Endothelial cell of umbilical vein (primary cell): Measurements from ENCODE around the gene PIK3R1. TPM values are rescaled to one million over a fixed set of nuclear protein-coding genes. Genes with fewer than 3 reads are reported as not detected.

Source experiments
- BruUV-seq: library from RNA; stranded (reverse); fragments of 400-500 nt; replicated peaks from 2 replicates; lab custom pipeline; 2021; lab: Mats Ljungman, UMichigan
- CTCF ChIA-PET: fragments of 300-600, 350-600 bp; sonication (Branson Sonifier 250); formaldehyde crosslinking; loops from one replicate; lab custom pipeline; 2021; ENCODE audit warnings: antibody characterized with exemption, inconsistent platforms; lab: Charles Lee
- POLR2A ChIA-PET: fragments of 300-600, 350-600 bp; sonication (Branson Sonifier 250); formaldehyde crosslinking; loops from one replicate; lab custom pipeline; 2021; ENCODE audit warnings: antibody characterized with exemption, inconsistent platforms; lab: Charles Lee
- DNase-seq: peaks from one replicate; pipeline ENCODE4 v3.0.0-alpha.2; 2011; ENCODE audit warnings: low read depth, low spot score
- FAIRE-seq: peaks from 2 replicates; lab custom pipeline; 2011; peaks lifted over from hg19 to GRCh38; lab: Jason Lieb, UNC
- H2AFZ ChIP-seq: 2 replicates; pipeline ENCODE4 v1.6.0; 2012; ENCODE audit warnings: low read depth, low read length, control low read depth, inconsistent platforms
- H3K27ac ChIP-seq: 2 replicates; pipeline ENCODE4 v1.5.1; 2011; ENCODE audit warnings: low read depth, mild to moderate bottlenecking, control low read depth, low read length, moderate library complexity; ENCODE audit not compliant: insufficient read depth
- H3K27me3 ChIP-seq, 2 experiments: 2 replicates each; pipeline versions ENCODE4 v1.6.0 to v1.6.1; 2011; ENCODE audit warnings: low read length in 2 of 2, mixed read lengths in 1 of 2; ENCODE audit not compliant: control insufficient read depth in 2 of 2, insufficient read depth in 2 of 2
- H3K36me3 ChIP-seq, 2 experiments: 2 replicates in 1 of 2; 3 replicates in 1 of 2; pipeline ENCODE4 v1.5.1; 2011; ENCODE audit warnings: low read length in 2 of 2, mild to moderate bottlenecking in 1 of 2, moderate library complexity in 1 of 2; ENCODE audit not compliant: control insufficient read depth in 2 of 2, insufficient read depth in 2 of 2; ENCODE audit errors: extremely low read depth in 1 of 2
- H3K4me1 ChIP-seq: 3 replicates; pipeline ENCODE4 v1.5.1; 2011; ENCODE audit warnings: mild to moderate bottlenecking, low read length; ENCODE audit not compliant: control insufficient read depth, insufficient read depth; ENCODE audit errors: extremely low read depth
- H3K4me2 ChIP-seq: 2 replicates; pipeline ENCODE4 v1.6.1; 2011; ENCODE audit warnings: low read length, control low read depth, mixed read lengths; ENCODE audit not compliant: insufficient read depth
- H3K4me3 ChIP-seq, 3 experiments: fragments of 200-600 bp in 1 of 3; sonication (generic), shearing (Covaris generic) in 1 of 3; replicated peaks in 1 of 3; 2 replicates each; pipeline ENCODE4 v1.5.1; 2011 to 2016; ENCODE audit warnings: control low read depth in 3 of 3, low read length in 3 of 3, mild to moderate bottlenecking in 2 of 3, inconsistent platforms in 1 of 3, low read depth in 1 of 3, moderate library complexity in 1 of 3; ENCODE audit not compliant: insufficient read depth in 1 of 3
- H3K79me2 ChIP-seq: 2 replicates; pipeline ENCODE4 v1.6.0; 2012; ENCODE audit warnings: low read length, inconsistent platforms; ENCODE audit not compliant: control insufficient read depth, insufficient read depth
- H3K9ac ChIP-seq: replicated peaks from 2 replicates; pipeline ENCODE3; 2011; ENCODE audit warnings: low read length, control low read depth; ENCODE audit not compliant: insufficient read depth; ENCODE audit errors: extremely low read depth
- H3K9me1 ChIP-seq: replicated peaks from 3 replicates; pipeline ENCODE4 v1.6.0; 2011; ENCODE audit warnings: mild to moderate bottlenecking, low read length; ENCODE audit not compliant: control insufficient read depth, insufficient read depth; ENCODE audit errors: extremely low read depth
- H3K9me3 ChIP-seq: replicated peaks from 2 replicates; pipeline ENCODE4 v1.5.1; 2012; ENCODE audit warnings: low read length, inconsistent platforms; ENCODE audit not compliant: control insufficient read depth, insufficient read depth
- H4K20me1 ChIP-seq: replicated peaks from 2 replicates; pipeline ENCODE3; 2011; ENCODE audit warnings: mild to moderate bottlenecking, low read length; ENCODE audit not compliant: control insufficient read depth, insufficient read depth; ENCODE audit errors: extremely low read depth
- CTCF ChIP-seq, 2 donors: IDR thresholded peaks; 1 replicate in 1 of 2; 2 replicates in 1 of 2; pipeline ENCODE4 v1.5.1; 2011; ENCODE audit warnings: low read length in 2 of 2, mild to moderate bottlenecking in 2 of 2, moderate library complexity in 2 of 2, control low read depth in 1 of 2, inconsistent platforms in 1 of 2, low read depth in 1 of 2; ENCODE audit not compliant: insufficient read depth in 1 of 2; ENCODE audit errors: extremely low read depth in 1 of 2
- EZH2 ChIP-seq: IDR thresholded peaks from 2 replicates; pipeline ENCODE4 v1.6.1; 2012; ENCODE audit warnings: borderline replicate concordance, low read depth, mild to moderate bottlenecking, moderate library complexity, low read length, inconsistent platforms; ENCODE audit not compliant: severe bottlenecking
- FOS ChIP-seq: IDR thresholded peaks from 2 replicates; pipeline ENCODE4 v1.6.1; 2011; ENCODE audit warnings: mild to moderate bottlenecking, low read length, moderate library complexity, borderline replicate concordance; ENCODE audit not compliant: insufficient read depth
- GATA2 ChIP-seq: IDR thresholded peaks from 2 replicates; pipeline ENCODE4 v1.7.0; 2011; ENCODE audit warnings: low read depth, mild to moderate bottlenecking, moderate library complexity, mixed read lengths, low read length; ENCODE audit not compliant: insufficient read length, insufficient read depth
- JUN ChIP-seq: IDR thresholded peaks from 2 replicates; pipeline ENCODE4 v1.6.1; 2011; ENCODE audit warnings: borderline replicate concordance, low read depth; ENCODE audit not compliant: insufficient read length, insufficient read depth
- MYC ChIP-seq: IDR thresholded peaks from one replicate; pipeline ENCODE4 v1.6.1; 2011; ENCODE audit warnings: mild to moderate bottlenecking, low read depth, low read length
- POLR2A ChIP-seq: IDR thresholded peaks from 2 replicates; pipeline ENCODE4 v1.6.1; 2012; ENCODE audit warnings: low read depth, mild to moderate bottlenecking, control low read depth, low read length
- POLR2AphosphoS5 ChIP-seq: IDR thresholded peaks from 2 replicates; pipeline ENCODE4 v1.6.1; 2012; ENCODE audit warnings: low read depth, mild to moderate bottlenecking, control low read depth, low read length, moderate library complexity; ENCODE audit not compliant: insufficient read depth
- dilution Hi-C: fragments of 300-500 bp; cut with MboI; formaldehyde crosslinking; loops from one replicate; pipeline ENCODE4 v1.15.0; 2019; ENCODE audit warnings: low sequenced_read_pairs; ENCODE audit not compliant: extremely low pct_ligation_motif_present
- intact Hi-C: fragments of 100-400 bp; cut with micrococcal nuclease; formaldehyde crosslinking; loops from one replicate; pipeline ENCODE4 v1.10.0; 2022
- polyA plus RNA-seq, 4 experiments: library from polyadenylated mRNA; depleted of rRNA in 3 of 4; stranded (reverse) in 3 of 4; unstranded in 1 of 4; fragments of >200 nt; gene quantifications; 2 replicates each; pipeline versions ENCODE4 v1.2.1 to v1.2.3, GENCODE V29; 2011 to 2012; ENCODE audit warnings: missing spikeins in 1 of 4
- total RNA-seq: library from RNA; stranded (reverse); gene quantifications from 2 replicates; pipeline ENCODE4 v1.2.3, GENCODE V29; 2021
- TF ChIP-seq, protein P1 (sequence below): IDR thresholded peaks from 2 replicates; pipeline ENCODE4 v1.6.1; 2011; ENCODE audit not compliant: insufficient read depth, insufficient read length

PIK3R1 gene
- total and polyA plus RNA-seq, 2 donors (not counting 3 experiments of a cell fraction or from before 2014, with no cell fraction given): 2.8 to 30.0 TPM

DNA sequence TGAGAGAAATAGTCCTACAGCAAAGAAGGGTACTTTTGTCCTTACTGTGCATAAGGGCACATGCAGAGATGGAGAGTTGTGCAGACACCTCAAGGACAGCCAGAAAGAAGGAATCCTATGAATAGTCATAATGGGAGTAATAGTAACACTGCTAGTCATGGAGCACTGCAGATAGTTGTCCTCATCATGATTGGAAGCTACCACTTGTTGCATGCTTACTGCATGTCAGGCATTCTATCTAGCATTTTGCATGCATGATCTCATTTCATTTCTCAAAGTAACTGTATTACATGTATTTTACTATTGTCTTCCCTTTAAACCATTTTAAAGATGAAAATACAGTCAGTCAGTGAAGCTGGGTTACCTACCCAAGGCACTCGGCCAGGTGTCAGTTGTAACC lies 81.3 kb downstream of the PIK3R1 start:
- H3K4me2 ChIP-seq: no peak overlapping the region
- no peak overlapping the region for H2AFZ ChIP-seq
- H3K79me2 ChIP-seq: no peaks in the 10 kb centered on the region
- H3K9me3 ChIP-seq: no peaks in the 10 kb centered on the region
- TF ChIP-seq CTCF (IDR thresholded peaks at IDR 0.05; ENCODE audit: extremely low read depth in 1 of 2, insufficient read depth in 1 of 2, low read depth in 1 of 2, low read length in 2 of 2): no peak
- no peak for TF ChIP-seq POLR2A
- TF ChIP-seq FOS: no peak
- TF ChIP-seq POLR2AphosphoS5: no peak
- TF ChIP-seq JUN: no peak
- no peak for TF ChIP-seq EZH2
- no peak for TF ChIP-seq MYC
- TF ChIP-seq GATA2: no peak
- TF ChIP-seq, protein P1, sequence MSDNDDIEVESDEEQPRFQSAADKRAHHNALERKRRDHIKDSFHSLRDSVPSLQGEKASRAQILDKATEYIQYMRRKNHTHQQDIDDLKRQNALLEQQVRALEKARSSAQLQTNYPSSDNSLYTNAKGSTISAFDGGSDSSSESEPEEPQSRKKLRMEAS: no peak
- ChIA-PET CTCF (interaction anchor here (0.9 to 8.7 kb wide), 2 partner anchors 10 to 164 kb away, joined by 3 to 58 read pairs; no protein-coding TSS in a partner anchor), POLR2A (no interaction called here)
- no peaks in the 10 kb centered on the region for H3K27me3 ChIP-seq
- intact Hi-C loops (no loop called here), dilution Hi-C loops (no loop called here)
- peaks cover 9 to 29% of the 10 kb centered on the region in 2 experiments for H3K36me3 ChIP-seq
- H4K20me1 ChIP-seq: no peaks in the 10 kb centered on the region
- no peak for DNase-seq
- FAIRE-seq: no peak
- no TSS peak for BruUV-seq
- H3K9me1 ChIP-seq: no peaks in the 10 kb centered on the region
- no peak overlapping the region for H3K9ac ChIP-seq
- no peaks in the 10 kb centered on the region for H3K4me1 ChIP-seq
- H3K27ac ChIP-seq: no peak overlapping the region
- H3K4me3 ChIP-seq: no peak overlapping the region
